Body of pancreas (tissue), 4 donors: ENCODE results near the gene IL16.

Source experiments
- POLR2A ChIP-seq, 3 donors: fragments of 450-650 bp; IDR thresholded peaks; one replicate each; pipeline ENCODE4 v1.6.1; 2016; ENCODE audit warnings: antibody characterized with exemption in 3 of 3, mild to moderate bottlenecking in 2 of 3
- TF ChIP-seq, protein P1 (sequence below), 7 experiments: fragments of 450-650 bp in 4 of 7; fragments of 200-600 bp in 3 of 7; sonication (generic) in 3 of 7; IDR thresholded peaks; one replicate each; pipeline ENCODE4 v1.5.1; 2016 to 2019; ENCODE audit warnings: antibody characterized with exemption in 7 of 7

DNA sequence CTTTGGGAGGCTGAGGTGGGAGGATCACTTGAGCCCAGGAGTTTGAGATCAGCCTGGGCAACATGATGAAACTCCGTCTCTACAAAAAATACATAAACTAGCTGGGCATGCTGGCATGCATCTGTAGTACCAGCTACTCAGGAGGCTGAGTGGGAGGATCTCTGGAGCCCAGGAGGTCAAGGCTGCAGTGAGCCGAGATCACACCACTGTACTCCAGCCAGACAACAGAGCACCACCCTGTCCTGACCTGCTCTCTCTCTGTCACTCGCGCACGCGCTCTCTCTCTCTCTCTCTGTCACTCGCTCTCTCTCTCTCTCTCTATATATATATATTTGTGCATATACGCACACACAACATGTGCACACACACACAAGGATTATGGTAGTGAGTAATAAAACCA is 61.8 kb downstream of the IL16 start:
- TF ChIP-seq, protein P1, sequence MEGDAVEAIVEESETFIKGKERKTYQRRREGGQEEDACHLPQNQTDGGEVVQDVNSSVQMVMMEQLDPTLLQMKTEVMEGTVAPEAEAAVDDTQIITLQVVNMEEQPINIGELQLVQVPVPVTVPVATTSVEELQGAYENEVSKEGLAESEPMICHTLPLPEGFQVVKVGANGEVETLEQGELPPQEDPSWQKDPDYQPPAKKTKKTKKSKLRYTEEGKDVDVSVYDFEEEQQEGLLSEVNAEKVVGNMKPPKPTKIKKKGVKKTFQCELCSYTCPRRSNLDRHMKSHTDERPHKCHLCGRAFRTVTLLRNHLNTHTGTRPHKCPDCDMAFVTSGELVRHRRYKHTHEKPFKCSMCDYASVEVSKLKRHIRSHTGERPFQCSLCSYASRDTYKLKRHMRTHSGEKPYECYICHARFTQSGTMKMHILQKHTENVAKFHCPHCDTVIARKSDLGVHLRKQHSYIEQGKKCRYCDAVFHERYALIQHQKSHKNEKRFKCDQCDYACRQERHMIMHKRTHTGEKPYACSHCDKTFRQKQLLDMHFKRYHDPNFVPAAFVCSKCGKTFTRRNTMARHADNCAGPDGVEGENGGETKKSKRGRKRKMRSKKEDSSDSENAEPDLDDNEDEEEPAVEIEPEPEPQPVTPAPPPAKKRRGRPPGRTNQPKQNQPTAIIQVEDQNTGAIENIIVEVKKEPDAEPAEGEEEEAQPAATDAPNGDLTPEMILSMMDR (IDR thresholded peaks at IDR 0.05), result no peak
- no peak for TF ChIP-seq POLR2A (IDR thresholded peaks at IDR 0.05)
